ENCODE results near the gene NELL2. TPM values are rescaled to one million over a fixed set of nuclear protein-coding genes. Genes with fewer than 3 reads are reported as not detected.

Gene NELL2
- total RNA-seq (2022; extraction: Qiagen RNA extraction) = 0.11 to 0.13 TPM in 2 of 5 replicates, not detected in the others

GRCh38 chr12:44875954-44876543 lies at the start of gene NELL2:
NELL2 (minus strand) TSS chr12:44876315; CDS start chr12:44875869, 446 bp downstream.

Other genes with a start within 250 kb of the NELL2 start
- not detected in 5 replicates for gene DBX2, start 174.8 kb upstream of the NELL2 start, total RNA-seq (2022; extraction: Qiagen RNA extraction)